HepG2 (cell line): ENCODE results near the gene DTX2. TPM values are rescaled to one million over a fixed set of nuclear protein-coding genes. Genes with fewer than 3 reads are reported as not detected.
"Not testable (repeated sequence)": the region's sequence is repeated elsewhere in the genome, so short reads cannot be mapped to it uniquely, and the experiment has no call there.

Source experiments
- ATAC-seq: fragments of 200-7000 bp; cut with Tn5 transposase; 3 replicates; pipeline ENCODE4 v1.9.1; 2020; ENCODE audit warnings: mild to moderate bottlenecking, moderate library complexity
- BruUV-seq: library from RNA; stranded (reverse); fragments of 400-500 nt; replicated peaks from 2 replicates; lab custom pipeline; 2021; lab: Mats Ljungman, UMichigan
- CTCF ChIA-PET: fragments of 300-600 bp; formaldehyde crosslinking; extraction: SDS; loops from one replicate; lab custom pipeline; 2021; ENCODE audit warnings: low total read pairs, inconsistent platforms, low intra/inter-chr PET ratio; lab: Yijun Ruan, JAX
- POLR2A ChIA-PET: fragments of 350-600 bp; sonication (Branson Sonifier 250); formaldehyde crosslinking; loops from one replicate; lab custom pipeline; 2020; ENCODE audit warnings: antibody characterized with exemption, inconsistent platforms; lab: Yijun Ruan, JAX
- DNase-seq: peaks from one replicate; pipeline ENCODE4 v3.0.0-alpha.2; 2015; ENCODE audit warnings: low spot score
- FAIRE-seq: peaks from 3 replicates; lab custom pipeline; 2011; peaks lifted over from hg19 to GRCh38; lab: Jason Lieb, UNC
- H2AFZ ChIP-seq: one replicate; pipeline ENCODE4 v1.6.1; 2011; ENCODE audit warnings: low read length, inconsistent platforms
- H3K27ac ChIP-seq: fragments of 300-600 bp; 3 replicates; pipeline ENCODE4 v1.8.0; 2011; ENCODE audit warnings: mixed run types, mild to moderate bottlenecking, mixed read lengths, low read length, inconsistent platforms; ENCODE audit not compliant: insufficient read depth; ENCODE audit errors: extremely low read length
- H3K27me3 ChIP-seq, 2 experiments: fragments of 200-600 bp in 1 of 2; 2 replicates in 1 of 2; 3 replicates in 1 of 2; pipeline versions ENCODE4 v1.6.0 to v1.8.0; 2011; ENCODE audit warnings: low read length in 2 of 2, mild to moderate bottlenecking in 2 of 2, moderate library complexity in 2 of 2, inconsistent platforms in 1 of 2; ENCODE audit not compliant: insufficient read depth in 2 of 2, control insufficient read depth in 1 of 2
- H3K36me3 ChIP-seq, 2 experiments: fragments of 200-600 bp in 1 of 2; replicated peaks in 1 of 2; 2 replicates in 1 of 2; 3 replicates in 1 of 2; pipeline versions ENCODE4 v1.5.1 to v1.8.0; 2011; ENCODE audit warnings: low read length in 2 of 2, inconsistent platforms in 1 of 2; ENCODE audit not compliant: insufficient read depth in 2 of 2, control insufficient read depth in 1 of 2
- H3K4me1 ChIP-seq: 2 replicates; pipeline ENCODE4 v1.5.1; 2012; ENCODE audit warnings: low read length, inconsistent platforms; ENCODE audit not compliant: insufficient read depth
- H3K4me2 ChIP-seq: 2 replicates; pipeline ENCODE4 v1.6.0; 2011; ENCODE audit warnings: low read depth, low read length, inconsistent platforms
- H3K4me3 ChIP-seq, 3 experiments: fragments of 200-600 bp in 1 of 3; sonication (generic), shearing (Covaris generic) in 1 of 3; replicated peaks in 1 of 3; 2 replicates each; pipeline ENCODE4 v1.5.1; 2011 to 2016; ENCODE audit warnings: low read length in 3 of 3, inconsistent platforms in 2 of 3, low read depth in 2 of 3, mild to moderate bottlenecking in 2 of 3, control low read depth in 1 of 3, mixed read lengths in 1 of 3; ENCODE audit not compliant: insufficient read depth in 1 of 3
- H3K79me2 ChIP-seq: one replicate; pipeline ENCODE4 v1.6.1; 2011; ENCODE audit warnings: low read length, inconsistent platforms; ENCODE audit not compliant: insufficient read depth
- H3K9ac ChIP-seq: 2 replicates; pipeline ENCODE4 v1.6.0; 2011; ENCODE audit warnings: mild to moderate bottlenecking, low read depth, low read length, inconsistent platforms; ENCODE audit not compliant: insufficient read depth
- H3K9me3 ChIP-seq: 2 replicates; pipeline ENCODE4 v1.5.1; 2012; ENCODE audit warnings: mild to moderate bottlenecking, low read length
- H4K20me1 ChIP-seq: 2 replicates; pipeline ENCODE4 v1.6.0; 2011; ENCODE audit warnings: inconsistent platforms, mild to moderate bottlenecking, low read length, moderate library complexity; ENCODE audit not compliant: insufficient read depth
- WGBS: methylation state at CpG from one replicate; pipeline ENCODE4 v1.1.6; 2017; ENCODE audit warnings: low lambda C conversion rate; 5-methylcytosine and 5-hydroxymethylcytosine counted together
- in situ Hi-C: cut with HindIII; loops from 2 replicates; pipeline ENCODE4 v1.10.0; 2017; ENCODE audit warnings: low pct_unique_long_range_greater_than_20kb; ENCODE audit not compliant: extremely low pct_ligation_motif_present
- intact Hi-C: fragments of 100-400 bp; cut with micrococcal nuclease; formaldehyde crosslinking; loops from one replicate; pipeline ENCODE4 v1.10.0; 2022; ENCODE audit not compliant: unreplicated experiment
- polyA plus RNA-seq, 8 experiments: library from polyadenylated mRNA; depleted of rRNA in 3 of 8; stranded (reverse) in 7 of 8; unstranded in 1 of 8; fragments of >200 nt; fragmentation: Illumina TruSeq in 4 of 8; extraction: Trizol in 4 of 8; gene quantifications; 2 replicates each; pipeline versions ENCODE4 v1.2.1 to v1.2.3, GENCODE V29; 2011 to 2016; ENCODE audit warnings: low read depth in 4 of 8, missing spikeins in 1 of 8, mixed read lengths in 1 of 8; ENCODE audit not compliant: insufficient read depth in 1 of 8
- total RNA-seq, 5 experiments: library from RNA; depleted of rRNA; stranded (reverse); fragments of >200 nt; fragmentation: Illumina TruSeq; extraction: Trizol; gene quantifications; 2 replicates each; pipeline ENCODE4 v1.2.3, GENCODE V29; 2016; ENCODE audit warnings: low read depth in 1 of 5

DTX2 gene
- total and polyA plus RNA-seq, 2 of the 13 experiments (the other 11 are each of a cell fraction or from before 2014, with no cell fraction given), result 5.5 to 6.2 TPM

DNA sequence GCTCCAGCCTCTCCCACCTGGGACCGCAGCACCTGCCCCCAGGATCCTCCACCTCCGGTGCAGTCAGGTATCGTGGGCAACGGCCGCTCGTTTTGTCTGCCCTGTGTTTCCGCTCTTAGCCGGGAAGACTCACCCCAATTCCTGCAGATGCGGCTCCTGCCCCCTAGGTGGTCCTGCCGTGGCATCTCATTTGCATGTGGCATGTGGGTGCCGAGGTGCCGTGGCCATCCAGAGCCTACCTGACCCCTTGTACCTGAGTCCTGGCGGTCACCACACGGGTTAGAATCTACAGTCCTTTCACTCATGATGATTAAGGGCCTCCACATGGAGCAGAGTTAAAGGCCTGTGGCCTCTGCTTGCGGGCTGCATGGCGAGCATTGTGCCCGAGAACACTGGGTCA lies 21.6 kb downstream of the DTX2 start:
- H3K9ac ChIP-seq, H4K20me1 ChIP-seq, POLR2A ChIA-PET, H3K4me2 ChIP-seq, FAIRE-seq, intact Hi-C loops, ATAC-seq, H3K36me3 ChIP-seq, DNase-seq, H3K4me1 ChIP-seq, H3K79me2 ChIP-seq, CTCF ChIA-PET, H3K27me3 ChIP-seq, in situ Hi-C loops, H3K9me3 ChIP-seq, H3K27ac ChIP-seq, H2AFZ ChIP-seq, H3K4me3 ChIP-seq: not testable (repeated sequence)
- 96% methylated on average over 12 of the region's 17 CpGs for WGBS
- TSS peak; percentile 30 for BruUV-seq

DNA sequence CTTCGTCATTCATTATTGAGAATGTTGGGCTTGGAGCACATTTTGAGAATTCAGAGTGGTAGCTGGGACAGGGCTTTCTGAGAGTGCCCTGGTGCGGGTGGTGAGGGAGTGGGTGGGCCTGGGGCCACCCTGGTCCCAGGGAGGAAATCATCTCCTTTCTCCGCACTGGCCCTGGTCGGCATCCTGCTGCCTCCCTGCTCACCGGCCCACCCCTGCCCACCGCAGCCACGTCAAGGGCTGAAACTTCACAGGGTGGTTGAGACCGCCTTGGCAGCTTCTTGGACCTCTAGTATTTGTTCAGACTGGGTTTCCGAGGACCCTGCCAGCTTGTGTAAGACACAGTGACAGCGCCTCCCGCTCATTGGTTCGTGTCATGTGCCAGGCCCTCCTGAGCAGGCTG lies 22.9 kb downstream of the DTX2 start:
- BruUV-seq, H3K4me2 ChIP-seq, H3K4me1 ChIP-seq, intact Hi-C loops, H3K79me2 ChIP-seq, H3K4me3 ChIP-seq, H2AFZ ChIP-seq, POLR2A ChIA-PET, H4K20me1 ChIP-seq, ATAC-seq, in situ Hi-C loops, H3K9ac ChIP-seq, H3K27ac ChIP-seq, H3K27me3 ChIP-seq, CTCF ChIA-PET, FAIRE-seq, H3K9me3 ChIP-seq, DNase-seq, H3K36me3 ChIP-seq: not testable (repeated sequence)
- WGBS, result no CpG with 5 or more reads among the region's 12 CpGs

DNA sequence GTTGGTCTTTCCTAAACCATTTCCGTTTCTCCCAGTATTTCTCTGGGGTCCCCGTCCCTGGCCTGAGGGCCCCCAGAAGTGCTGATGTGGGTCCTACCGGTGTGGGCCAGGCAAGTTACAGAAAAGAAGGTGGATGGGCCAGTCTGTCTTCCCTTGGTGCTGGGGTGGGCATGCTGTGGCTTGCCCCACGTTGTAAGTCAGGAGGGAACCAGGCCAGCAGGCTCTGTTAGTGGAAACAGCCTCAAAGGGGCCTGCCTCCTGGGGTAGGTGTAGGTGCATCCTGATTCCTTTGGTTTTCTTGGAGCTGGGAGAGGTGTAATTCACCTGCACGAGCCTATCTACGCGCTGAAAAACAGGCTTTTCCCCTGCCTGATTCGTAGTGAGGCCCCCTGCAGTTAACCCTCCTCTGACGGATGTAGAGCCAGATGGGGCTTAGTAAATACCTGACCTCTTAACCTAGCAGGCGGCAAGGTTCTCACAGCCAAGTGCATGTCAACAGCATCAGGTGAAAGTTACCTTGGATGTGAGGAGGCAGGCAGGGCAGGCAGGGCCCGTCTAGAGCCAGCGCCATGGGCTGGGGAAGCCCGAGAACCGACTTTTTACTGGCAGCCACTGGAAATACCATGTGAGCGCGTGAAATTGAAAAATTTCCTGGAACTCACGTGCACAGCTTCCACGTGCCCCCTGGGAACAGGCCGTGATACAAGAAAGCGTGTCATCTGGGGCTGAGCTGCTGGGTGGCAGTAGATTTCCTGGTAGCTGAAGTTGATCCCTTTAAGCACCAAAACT lies 24.5 kb downstream of the DTX2 start:
- CTCF ChIA-PET, in situ Hi-C loops, intact Hi-C loops: not testable (repeated sequence)

DNA sequence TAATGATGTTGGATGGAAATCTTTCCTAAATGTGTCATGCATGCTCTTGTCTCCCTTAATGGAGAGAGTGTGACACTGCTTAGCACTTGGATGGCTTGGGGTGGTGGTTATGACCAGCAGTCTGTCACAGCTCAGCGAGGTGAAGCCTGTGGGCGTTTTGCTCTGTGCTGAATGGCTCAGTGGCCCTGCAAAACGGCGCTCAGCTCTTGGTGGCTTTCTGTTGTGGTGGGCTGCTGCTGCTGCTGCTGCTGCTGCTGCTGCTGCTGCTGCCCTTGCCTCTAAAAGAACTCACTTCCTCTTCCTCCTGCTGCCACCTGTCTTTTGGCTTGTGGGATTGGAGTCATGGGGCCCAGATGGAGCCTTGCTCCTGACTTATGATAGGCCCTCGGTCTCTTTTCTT lies 25.1 kb downstream of the DTX2 start:
- ATAC-seq, intact Hi-C loops, CTCF ChIA-PET, H4K20me1 ChIP-seq, H3K27ac ChIP-seq, BruUV-seq, H3K36me3 ChIP-seq, H3K4me3 ChIP-seq, H3K9ac ChIP-seq, H3K9me3 ChIP-seq, H3K79me2 ChIP-seq, FAIRE-seq, H3K4me2 ChIP-seq, H2AFZ ChIP-seq, H3K4me1 ChIP-seq, POLR2A ChIA-PET, DNase-seq, H3K27me3 ChIP-seq, in situ Hi-C loops: not testable (repeated sequence)
- 93% methylated on average over 2 of the region's 5 CpGs for WGBS

More for the DNA sequence above, 24.5 kb downstream of the DTX2 start:
- H3K79me2 ChIP-seq, H3K27me3 ChIP-seq, H3K9ac ChIP-seq, H4K20me1 ChIP-seq, POLR2A ChIA-PET, H3K4me3 ChIP-seq, BruUV-seq, H2AFZ ChIP-seq, H3K27ac ChIP-seq, H3K9me3 ChIP-seq, H3K4me2 ChIP-seq, FAIRE-seq, ATAC-seq, DNase-seq, H3K36me3 ChIP-seq, H3K4me1 ChIP-seq: not testable (repeated sequence)
- 100% methylated on average over 3 of the region's 20 CpGs for WGBS
